T-helper 1 cell (primary cell): ENCODE measurements around the gene NEURL1B.

Experiments
- DNase-seq, 5 donors: peaks; one replicate each; pipeline ENCODE4 v3.0.0-alpha.2; 2012 to 2020

The NEURL1B gene

GRCh38 chr5:172611913-172612312, 29.1 kb upstream of the NEURL1B start:
- DNase-seq = no peak

DNA sequence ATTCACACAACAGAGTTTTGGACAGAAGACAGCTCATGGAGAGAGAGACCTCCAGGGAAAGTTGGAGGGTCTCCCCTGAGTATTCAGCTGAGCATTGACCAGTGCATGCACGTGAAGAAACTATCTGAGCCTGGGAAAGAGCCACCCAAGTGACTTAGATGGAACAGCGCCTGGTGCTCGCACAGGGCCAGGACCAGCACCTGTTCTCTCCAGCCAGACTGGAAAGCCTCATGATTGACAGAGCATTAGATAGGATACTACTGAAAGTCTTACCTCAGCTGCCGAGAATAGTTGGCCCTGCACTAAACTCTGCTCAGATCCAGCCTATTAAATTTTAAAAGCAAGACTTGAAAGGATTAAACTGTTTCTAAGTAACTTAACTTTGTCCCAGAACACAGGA, 28.3 kb upstream of the NEURL1B start:
- no peak for DNase-seq

DNA sequence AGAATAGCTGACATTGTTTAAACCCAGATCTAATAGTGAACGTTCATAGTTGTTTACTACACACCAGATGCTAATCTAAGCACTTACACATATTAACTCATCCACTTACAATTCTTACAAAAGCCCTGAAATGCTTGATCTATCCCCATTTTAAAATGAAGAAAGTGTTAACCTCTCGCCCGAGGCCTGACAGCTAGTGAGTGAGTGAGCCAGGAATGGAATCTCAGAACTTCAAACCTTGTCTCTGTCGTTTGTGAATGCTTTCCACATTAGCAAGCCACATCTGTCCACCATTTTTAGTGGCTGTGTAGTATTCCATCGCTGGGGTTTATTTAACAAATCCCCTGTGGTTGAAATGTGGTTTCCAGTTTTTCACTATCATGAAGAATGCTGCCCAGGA, 24.9 kb upstream of the NEURL1B start:
- no peak for DNase-seq

- DNase-seq = no peak
Measured at GRCh38 chr5:172616730-172617129, 24.3 kb upstream of the NEURL1B start.

- no peak for DNase-seq
Measured at GRCh38 chr5:172617817-172618216, 23.2 kb upstream of the NEURL1B start.

DNA sequence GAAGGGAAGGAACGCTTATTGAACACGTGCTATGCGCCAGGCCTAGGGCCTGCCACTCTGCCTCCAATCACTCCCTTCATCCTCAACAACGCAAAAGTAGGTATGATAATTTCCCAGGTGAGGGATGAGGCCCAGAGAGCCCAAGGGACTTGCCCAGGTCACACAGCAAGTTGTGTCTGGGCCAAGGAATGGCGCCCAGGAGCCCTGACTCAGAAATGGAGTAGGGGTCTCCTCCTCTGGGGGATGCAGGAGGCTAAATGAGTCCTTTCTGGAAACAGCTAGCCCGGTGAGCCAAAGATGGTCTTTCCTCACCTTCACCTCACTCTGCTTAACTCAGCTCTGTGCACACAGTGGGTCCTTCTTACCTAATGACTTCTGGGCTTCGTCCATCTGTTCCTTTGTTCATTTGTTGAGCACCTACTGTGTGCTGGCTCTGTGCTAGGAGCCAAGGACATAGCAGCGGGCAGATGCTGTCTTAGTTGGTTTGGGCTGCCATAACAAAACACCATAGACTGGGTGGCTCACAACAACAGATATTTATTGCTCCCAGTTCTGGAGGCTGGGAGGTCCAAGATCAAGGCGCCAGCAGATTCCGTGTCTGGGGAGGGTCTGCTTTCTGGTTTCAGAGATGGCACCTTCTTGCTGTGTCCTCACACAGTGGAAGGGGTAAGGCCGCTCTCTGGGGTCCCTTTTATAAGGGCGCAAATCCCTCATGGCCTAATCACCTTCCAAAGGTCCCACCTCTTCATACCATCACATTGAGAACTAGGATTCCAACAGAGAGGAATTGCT, 22.3 kb upstream of the NEURL1B start:
- no peak for DNase-seq

DNA sequence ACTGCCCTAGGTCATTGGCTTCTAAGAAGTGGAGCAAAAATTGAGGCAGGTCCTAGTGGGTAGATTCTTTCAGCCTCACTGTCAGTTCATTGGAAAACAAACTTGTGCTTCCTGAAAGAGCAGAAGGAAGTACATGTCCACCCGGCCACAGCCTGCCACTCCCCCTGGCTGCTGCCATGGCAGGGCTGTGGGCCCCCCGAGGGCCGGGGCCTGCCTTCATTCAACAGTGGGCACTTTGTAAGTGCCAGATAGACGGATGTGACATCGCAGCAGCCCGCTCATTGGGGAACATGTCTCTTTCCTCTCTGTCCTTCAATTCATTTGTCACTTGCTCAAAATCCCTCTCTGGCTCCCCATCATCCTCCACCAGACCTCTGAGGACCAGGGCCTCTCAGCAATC, 20.6 kb upstream of the NEURL1B start:
- DNase-seq = no peak

GRCh38 chr5:172622091-172623046, 18.7 kb upstream of the NEURL1B start:
- no peak for DNase-seq

DNA sequence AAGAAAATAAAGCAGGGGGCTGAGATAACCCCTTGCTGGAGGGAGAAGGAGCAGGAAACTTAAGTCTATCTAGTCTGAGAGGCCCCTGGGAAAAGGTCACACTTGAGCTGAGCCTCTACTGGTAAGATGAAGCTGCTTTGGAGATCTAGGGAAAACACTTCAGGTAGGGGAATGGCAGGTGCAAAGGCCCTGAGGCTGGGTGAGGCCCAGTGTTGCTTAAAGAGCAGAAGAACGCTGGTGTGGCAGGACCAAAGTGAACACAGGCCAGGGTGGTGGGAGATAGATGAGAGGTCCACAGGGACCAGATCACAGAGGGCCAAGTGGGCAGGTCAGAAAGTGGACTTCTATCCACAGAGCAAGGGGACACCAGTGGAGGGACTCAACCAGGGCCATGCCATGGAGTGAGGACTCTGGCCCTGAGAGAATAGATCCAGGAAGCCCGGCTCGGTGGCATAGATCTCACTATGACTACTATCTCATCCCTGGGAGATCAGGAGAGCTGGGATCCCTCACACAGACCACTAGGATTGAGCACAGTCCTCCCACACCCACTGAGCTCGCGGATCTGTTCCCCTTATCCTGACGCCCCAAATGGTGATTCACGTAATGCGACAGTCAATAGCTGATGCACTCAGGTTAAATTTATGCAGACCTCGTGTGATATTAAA, 17.6 kb upstream of the NEURL1B start:
- DNase-seq = no peak

GRCh38 chr5:172624083-172624995, 16.7 kb upstream of the NEURL1B start:
- DNase-seq = no peak

GRCh38 chr5:172624996-172625964, 15.8 kb upstream of the NEURL1B start:
- DNase-seq = no peak

- no peak for DNase-seq
Measured at GRCh38 chr5:172626031-172626581, 15.0 kb upstream of the NEURL1B start.

GRCh38 chr5:172630082-172630481, 11.0 kb upstream of the NEURL1B start:
- DNase-seq = no peak

GRCh38 chr5:172630482-172630881, 10.6 kb upstream of the NEURL1B start:
- no peak for DNase-seq

DNA sequence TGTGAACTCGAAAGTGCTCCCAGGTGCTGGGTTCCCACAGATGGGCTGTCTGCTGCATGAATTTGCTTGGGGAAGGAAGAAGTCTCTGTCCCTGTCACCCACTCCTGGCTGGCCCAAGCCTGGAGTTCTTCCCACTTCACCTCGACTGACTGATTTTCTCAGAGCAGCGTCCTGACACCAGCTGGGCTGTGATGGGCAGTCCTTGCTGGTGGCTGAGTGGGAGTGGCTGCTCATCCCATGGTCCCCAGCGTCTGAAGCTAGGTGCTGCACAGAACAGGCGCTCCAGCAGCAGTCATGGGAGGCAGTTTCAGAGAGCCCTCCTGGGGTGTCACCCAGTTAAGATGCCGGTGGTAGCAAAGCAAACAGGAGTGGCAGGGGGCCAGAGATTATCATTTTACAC, 10.1 kb upstream of the NEURL1B start:
- no peak for DNase-seq

DNA sequence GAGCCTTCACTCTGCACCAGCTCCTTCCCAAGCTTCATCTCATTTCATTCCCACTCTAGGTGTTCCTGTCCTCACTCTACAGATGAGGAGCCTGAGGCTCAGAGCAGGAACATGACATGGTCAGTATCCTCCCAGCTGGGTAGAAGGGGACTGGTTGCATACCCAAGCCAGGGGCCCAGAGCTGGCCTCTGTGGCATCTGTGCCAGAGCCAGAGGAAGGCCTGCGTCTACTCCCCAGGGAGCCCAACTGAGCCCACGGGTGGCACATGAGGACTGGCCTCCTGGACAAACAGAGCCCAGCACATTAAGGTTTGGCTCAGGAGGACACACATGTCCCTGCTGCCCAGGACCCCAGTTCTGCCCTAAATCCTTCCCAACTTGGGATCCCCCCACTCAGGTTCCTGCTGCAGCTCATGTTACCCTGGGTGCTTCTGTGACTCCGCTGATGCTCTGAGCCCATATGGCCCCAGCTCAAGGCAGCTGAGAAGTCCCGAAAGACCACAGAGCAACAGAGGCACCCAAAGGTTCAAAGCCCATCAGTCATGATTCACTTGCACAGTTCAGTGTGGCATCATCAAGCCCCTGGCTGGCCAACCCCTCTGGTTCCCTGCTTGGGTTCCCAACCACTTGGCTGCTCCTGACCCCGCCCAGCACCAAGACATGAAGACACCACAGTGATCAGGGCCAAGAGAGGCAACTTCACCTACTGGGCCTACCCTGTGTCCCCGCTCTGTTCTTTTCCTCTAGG, 8.5 kb upstream of the NEURL1B start:
- DNase-seq = no peak

DNA sequence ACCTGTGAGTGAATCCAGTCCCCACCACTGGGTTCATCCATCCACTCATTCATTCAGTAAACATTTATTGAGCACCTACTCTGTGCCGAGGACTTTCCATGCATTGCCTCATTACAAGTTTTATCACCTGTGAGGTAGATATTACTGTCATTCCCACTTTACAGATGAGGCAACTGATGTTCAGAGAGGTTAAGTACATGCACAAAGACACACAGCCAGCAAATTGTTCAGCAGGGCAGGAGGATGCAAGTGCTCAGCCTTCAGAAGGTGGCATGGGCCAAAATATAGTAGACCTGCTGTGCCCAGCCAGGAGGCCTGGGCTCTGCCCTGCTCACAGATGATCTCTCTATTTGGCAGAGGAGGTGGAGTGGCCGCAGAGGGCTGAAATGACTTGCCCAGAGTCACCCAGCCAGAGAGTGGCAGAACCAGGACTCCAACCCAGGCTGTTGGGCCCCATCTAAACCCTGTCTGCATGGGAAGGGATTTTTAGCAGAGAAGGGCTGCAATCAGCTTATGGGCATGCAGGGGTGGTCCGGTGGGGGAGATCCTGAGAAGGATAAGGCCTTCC, 7.6 kb upstream of the NEURL1B start:
- no peak for DNase-seq

- no peak for DNase-seq
Measured at GRCh38 chr5:172634106-172634899, 6.8 kb upstream of the NEURL1B start.

- DNase-seq = no peak
Measured at GRCh38 chr5:172635038-172635437, 6.0 kb upstream of the NEURL1B start.
